Cardiac fibroblast (primary cell): ENCODE measurements around the gene PPIL4.
"Not testable (repeated sequence)": the region's sequence is repeated elsewhere in the genome, so short reads cannot be mapped to it uniquely, and the experiment has no call there.

Experiments
- DNase-seq, 2 donors: peaks; one replicate each; pipeline versions ENCODE4 v3.0.0 to v3.0.0-alpha.2; 2010; ENCODE audit warnings: low read depth in 2 of 2
- H3K4me3 ChIP-seq, 2 donors: replicated peaks in 1 of 2; 1 replicate in 1 of 2; 2 replicates in 1 of 2; pipeline ENCODE4 v1.5.1; 2011; ENCODE audit warnings: low read depth in 2 of 2, low read length in 2 of 2, mild to moderate bottlenecking in 2 of 2, moderate library complexity in 1 of 2
- TF ChIP-seq, protein P1 (sequence below): IDR thresholded peaks from one replicate; pipeline ENCODE4 v1.5.1; 2011; ENCODE audit warnings: low read depth, mild to moderate bottlenecking, low read length, inconsistent platforms

The PPIL4 gene

DNA sequence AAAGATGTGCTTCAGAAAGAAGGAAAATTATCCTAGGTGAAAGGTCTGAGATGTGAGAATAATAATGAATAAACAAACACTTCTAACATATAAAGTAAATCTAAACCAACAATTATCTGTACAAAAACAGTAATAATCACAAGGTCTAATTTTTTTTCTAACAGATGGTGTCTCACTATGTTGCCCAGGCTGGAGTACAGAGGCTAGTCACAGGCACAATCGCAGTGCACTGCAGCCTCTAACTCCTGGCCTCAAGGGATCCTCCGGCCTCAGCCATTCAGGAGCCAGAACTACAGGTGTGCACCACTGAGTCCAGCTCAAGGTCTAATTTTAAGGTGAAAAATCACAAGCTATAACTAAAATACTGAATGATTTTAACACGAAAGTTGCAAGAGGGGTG, 44.1 kb downstream of the PPIL4 start:
- DNase-seq, result no peak
- H3K4me3 ChIP-seq, result no peak overlapping the region
- TF ChIP-seq, protein P1, sequence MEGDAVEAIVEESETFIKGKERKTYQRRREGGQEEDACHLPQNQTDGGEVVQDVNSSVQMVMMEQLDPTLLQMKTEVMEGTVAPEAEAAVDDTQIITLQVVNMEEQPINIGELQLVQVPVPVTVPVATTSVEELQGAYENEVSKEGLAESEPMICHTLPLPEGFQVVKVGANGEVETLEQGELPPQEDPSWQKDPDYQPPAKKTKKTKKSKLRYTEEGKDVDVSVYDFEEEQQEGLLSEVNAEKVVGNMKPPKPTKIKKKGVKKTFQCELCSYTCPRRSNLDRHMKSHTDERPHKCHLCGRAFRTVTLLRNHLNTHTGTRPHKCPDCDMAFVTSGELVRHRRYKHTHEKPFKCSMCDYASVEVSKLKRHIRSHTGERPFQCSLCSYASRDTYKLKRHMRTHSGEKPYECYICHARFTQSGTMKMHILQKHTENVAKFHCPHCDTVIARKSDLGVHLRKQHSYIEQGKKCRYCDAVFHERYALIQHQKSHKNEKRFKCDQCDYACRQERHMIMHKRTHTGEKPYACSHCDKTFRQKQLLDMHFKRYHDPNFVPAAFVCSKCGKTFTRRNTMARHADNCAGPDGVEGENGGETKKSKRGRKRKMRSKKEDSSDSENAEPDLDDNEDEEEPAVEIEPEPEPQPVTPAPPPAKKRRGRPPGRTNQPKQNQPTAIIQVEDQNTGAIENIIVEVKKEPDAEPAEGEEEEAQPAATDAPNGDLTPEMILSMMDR, result no peak

DNA sequence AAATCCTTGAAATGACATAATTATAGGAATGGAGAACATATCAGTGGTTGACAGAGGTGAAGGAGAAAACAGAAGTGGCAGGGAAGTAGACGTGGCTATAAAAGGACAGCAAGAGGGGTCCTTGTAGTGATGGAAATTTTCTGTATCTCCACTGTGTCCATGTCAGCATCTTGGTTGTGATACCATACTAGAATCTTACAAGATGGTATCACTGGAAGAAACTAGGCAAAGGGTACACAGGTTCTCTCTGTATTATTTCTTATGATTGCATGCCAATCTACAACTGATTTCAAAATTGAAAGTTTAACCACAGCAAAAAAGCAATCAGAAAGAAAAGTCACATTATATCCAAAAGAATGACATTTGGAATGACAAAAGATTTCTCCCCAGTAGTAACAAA, 44.6 kb downstream of the PPIL4 start:
- TF ChIP-seq, protein P1, result no peak
- DNase-seq, result no peak
- no peak overlapping the region for H3K4me3 ChIP-seq

DNA sequence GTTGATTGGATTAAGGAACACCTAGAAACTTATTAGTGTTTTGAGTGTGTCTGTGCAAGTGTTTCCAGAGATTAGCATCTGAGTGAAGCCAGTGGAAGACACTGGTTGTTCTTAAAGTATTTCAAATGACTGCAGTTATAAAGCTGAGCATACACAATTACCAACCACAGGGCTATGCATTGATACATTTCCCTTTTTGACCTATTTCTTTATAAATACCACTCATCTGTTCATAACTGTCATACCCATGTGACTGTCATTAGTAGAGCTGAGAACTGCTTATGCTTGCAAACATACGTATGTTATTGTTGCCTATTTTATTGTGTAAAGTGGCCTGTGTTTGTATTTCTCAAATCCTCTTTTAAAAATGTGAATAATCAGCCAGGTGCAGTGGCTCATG, 45.7 kb downstream of the PPIL4 start:
- DNase-seq, result no peak
- no peak overlapping the region for H3K4me3 ChIP-seq
- TF ChIP-seq, protein P1, result no peak

DNA sequence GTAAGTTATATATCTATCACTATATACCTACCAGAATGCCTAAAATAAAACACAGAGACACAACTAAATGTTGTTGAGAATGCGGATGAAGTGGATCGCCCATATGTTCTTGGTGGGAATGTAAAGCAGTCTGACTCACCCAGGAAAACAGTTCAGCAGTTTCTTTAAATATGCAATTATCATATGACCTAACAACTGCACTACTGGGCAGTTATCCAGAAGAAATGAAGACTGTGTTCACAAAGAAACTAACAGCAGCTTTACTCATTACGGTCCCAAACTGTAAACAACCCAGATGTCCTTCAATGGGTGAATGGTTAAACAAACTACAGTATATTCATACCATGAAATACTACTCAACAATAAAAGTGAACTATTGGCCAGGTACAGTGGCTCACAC, 46.8 kb downstream of the PPIL4 start:
- peak; percentile 87 to 93 for DNase-seq
- TF ChIP-seq, protein P1, result no peak
- H3K4me3 ChIP-seq, result no peak overlapping the region

DNA sequence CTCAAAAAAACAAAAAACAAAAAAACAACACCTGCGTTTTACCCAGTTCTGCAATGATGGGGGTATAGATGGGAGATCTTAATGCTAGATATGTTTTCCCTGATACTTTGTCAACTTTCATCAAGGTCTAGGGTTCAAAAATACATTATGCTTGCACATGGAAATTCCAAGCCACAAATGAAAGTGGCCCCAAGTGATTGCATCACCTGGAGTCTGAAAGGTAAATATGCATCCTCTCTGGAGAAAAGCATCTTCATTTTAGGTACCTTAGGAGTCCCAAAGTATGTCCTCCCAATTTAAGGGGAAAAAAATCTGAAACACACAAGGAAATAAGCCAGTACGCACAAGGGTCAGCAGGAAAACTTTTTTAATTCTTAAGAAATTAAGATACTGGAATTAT, 48.5 kb downstream of the PPIL4 start:
- TF ChIP-seq, protein P1, result no peak
- no peak for DNase-seq
- no peak overlapping the region for H3K4me3 ChIP-seq

DNA sequence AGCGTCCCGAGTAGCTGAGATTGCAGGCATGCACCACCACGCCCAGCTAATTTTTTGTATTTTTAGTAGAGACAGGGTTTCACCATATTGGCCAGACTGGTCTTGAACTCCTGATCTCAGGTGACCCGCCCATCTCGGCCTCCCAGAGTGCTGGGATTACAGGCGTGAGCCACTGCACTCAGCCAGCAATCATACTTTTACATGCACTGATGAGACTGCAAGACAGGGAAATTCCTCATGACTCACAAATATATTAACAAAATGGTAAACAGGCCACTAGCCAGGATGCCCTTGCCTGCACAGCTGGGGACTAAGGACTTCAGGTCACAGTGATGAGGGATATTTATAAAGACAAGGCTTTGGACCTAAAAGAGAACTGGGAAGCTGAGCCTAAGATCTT, 49.2 kb downstream of the PPIL4 start:
- DNase-seq, result peak in 1 of 2 donors; percentile 67
- not testable (repeated sequence) for H3K4me3 ChIP-seq

DNA sequence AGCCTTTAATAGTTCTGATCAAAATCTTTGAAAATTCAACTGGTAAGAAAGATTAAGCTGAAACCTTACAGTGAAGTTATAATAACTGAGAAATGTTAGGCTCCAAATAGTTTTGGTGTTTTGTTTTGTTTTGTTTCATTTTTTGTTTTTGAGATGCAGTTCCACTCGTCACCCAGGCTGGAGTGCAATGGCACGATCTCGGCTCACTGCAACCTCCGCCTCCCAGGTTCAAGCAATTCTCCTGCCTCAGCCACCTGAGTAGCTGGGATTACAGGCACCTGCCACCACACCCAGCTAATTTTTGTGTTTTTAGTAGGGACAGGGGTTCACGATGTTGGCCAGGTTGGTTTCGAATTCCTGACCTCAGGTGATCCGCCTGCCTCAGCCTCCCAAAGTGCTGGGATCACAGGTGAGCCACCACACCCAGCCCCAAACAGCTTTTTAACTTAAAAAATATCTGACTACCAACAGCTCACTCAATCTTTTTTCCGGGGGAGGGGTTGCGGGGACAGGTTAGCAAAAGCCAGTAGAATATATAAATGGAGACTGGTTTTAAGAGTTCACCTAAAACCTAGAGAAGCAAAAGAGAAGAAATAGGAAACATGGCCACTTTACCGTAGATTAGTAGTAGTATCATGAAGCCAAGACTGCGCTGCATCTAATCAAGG, 50.4 kb downstream of the PPIL4 start:
- not testable (repeated sequence) for DNase-seq, H3K4me3 ChIP-seq

DNA sequence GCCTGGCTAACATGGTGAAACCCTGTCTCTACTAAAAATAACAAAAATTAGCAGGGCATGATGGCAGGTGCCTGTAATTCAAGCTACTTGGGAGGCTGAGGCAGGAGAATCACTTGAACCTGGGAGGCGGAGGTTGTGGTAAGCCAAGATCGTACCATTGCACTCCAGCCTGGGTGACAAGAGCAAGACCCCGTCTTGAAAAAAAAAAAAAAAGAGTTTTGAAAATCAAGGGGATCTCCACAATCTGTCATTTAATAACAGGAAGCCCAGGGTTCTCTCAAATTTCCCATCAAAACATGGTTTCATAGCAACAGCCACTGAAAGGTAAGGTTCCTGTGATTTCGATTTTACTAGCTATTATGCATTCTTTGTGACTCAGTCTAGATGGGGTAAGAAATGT, 51.0 kb downstream of the PPIL4 start:
- DNase-seq, result peak in 1 of 2 donors; percentile 24
- H3K4me3 ChIP-seq, result not testable (repeated sequence)
